NCI-H2081 (cell line): ENCODE results near the gene TLE3.
A peak's percentile ranks its signal among the peaks of the same experiment; 100 is the strongest.

Experiments
- DNase-seq, 2 experiments: peaks; one replicate each; lab custom pipeline; 2025; lab: John Stamatoyannopoulos, UW

Gene TLE3

GRCh38 chr15:70061696-70062270 is 35.9 kb downstream of the TLE3 start:
- DNase-seq = no peak

GRCh38 chr15:70060993-70061305 is 36.8 kb downstream of the TLE3 start:
- DNase-seq = no peak

- no peak for DNase-seq
These were observed 37.3 kb downstream of the TLE3 start for GRCh38 chr15:70060214-70060992.

- DNase-seq = no peak
These were observed 38.1 kb downstream of the TLE3 start for GRCh38 chr15:70059476-70060213.

GRCh38 chr15:70058642-70059360 is 38.9 kb downstream of the TLE3 start:
- no peak for DNase-seq

- DNase-seq = no peak
These were observed 39.6 kb downstream of the TLE3 start for GRCh38 chr15:70057931-70058641.

- DNase-seq = no peak
These were observed 41.5 kb downstream of the TLE3 start for GRCh38 chr15:70056091-70056680.

GRCh38 chr15:70055601-70056051 is 42.1 kb downstream of the TLE3 start:
- DNase-seq = no peak

GRCh38 chr15:70054884-70055387 is 42.8 kb downstream of the TLE3 start:
- DNase-seq = peak in 1 of 2 experiments; percentile 6

GRCh38 chr15:70054366-70054765 is 43.4 kb downstream of the TLE3 start:
- no peak for DNase-seq

GRCh38 chr15:70053716-70054229 is 43.9 kb downstream of the TLE3 start:
- DNase-seq = no peak

GRCh38 chr15:70053001-70053715 is 44.6 kb downstream of the TLE3 start:
- DNase-seq = no peak

- DNase-seq = no peak
These were observed 45.6 kb downstream of the TLE3 start for GRCh38 chr15:70051948-70052633.

- DNase-seq = no peak
These were observed 46.7 kb downstream of the TLE3 start for GRCh38 chr15:70050970-70051369.

- no peak for DNase-seq
These were observed 47.3 kb downstream of the TLE3 start for GRCh38 chr15:70050441-70050840.

GRCh38 chr15:70049701-70050301 is 47.9 kb downstream of the TLE3 start:
- DNase-seq = no peak

GRCh38 chr15:70048578-70049514 is 48.9 kb downstream of the TLE3 start:
- no peak for DNase-seq

GRCh38 chr15:70048198-70048565 is 49.5 kb downstream of the TLE3 start:
- no peak for DNase-seq
